Pancreas (tissue), 10 donors: ENCODE data around the gene FHIT. TPM values are rescaled to one million over a fixed set of nuclear protein-coding genes. Genes with fewer than 3 reads are reported as not detected.

ENCODE experiments used
- ATAC-seq, 4 donors: fragments of 200-7000 bp; cut with Tn5 transposase; one replicate each; pipeline versions ENCODE4 v1.8.0 to v1.9.1; 2020; ENCODE audit warnings: mild to moderate bottlenecking in 4 of 4, moderate library complexity in 4 of 4
- DNase-seq, 6 donors: peaks; one replicate each; pipeline ENCODE4 v3.0.0-alpha.2; 2020
- FAIRE-seq: peaks from 2 replicates; lab custom pipeline; 2012; peaks lifted over from hg19 to GRCh38; lab: Jason Lieb, UNC
- H3K27ac ChIP-seq, 4 donors: fragments of 200-600 bp; sonication (generic); 1 replicate in 3 of 4; 2 replicates in 1 of 4; pipeline versions ENCODE4 v1.5.0 to v1.8.0; 2020
- H3K27me3 ChIP-seq, 4 donors: fragments of 200-600 bp; one replicate each; pipeline ENCODE4 v1.8.0; 2021
- H3K36me3 ChIP-seq, 3 donors: fragments of 200-600 bp; sonication (generic) in 1 of 3; one replicate each; pipeline versions ENCODE4 v1.5.0 to v1.8.0; 2020 to 2021
- H3K4me1 ChIP-seq, 3 donors: fragments of 200-600 bp; one replicate each; pipeline ENCODE4 v1.8.0; 2021
- H3K4me3 ChIP-seq, 4 donors: fragments of 200-600 bp; sonication (generic) in 2 of 4; one replicate each; pipeline versions ENCODE4 v1.5.0 to v1.8.0; 2020 to 2021
- H3K9me3 ChIP-seq, 4 donors: fragments of 200-600 bp; one replicate each; pipeline ENCODE4 v1.8.0; 2021
- CTCF ChIP-seq, 4 donors: fragments of 200-600 bp; sonication (generic) in 3 of 4; IDR thresholded peaks; one replicate each; pipeline versions ENCODE4 v1.5.0 to v1.8.0; 2021; ENCODE audit warnings: antibody characterized with exemption in 4 of 4
- WGBS, 2 donors: extraction: QIAGEN DNeasy Blood & Tissue Kit; methylation state at CpG; one replicate each; pipeline ENCODE4 v1.1.7; 2013; 5-methylcytosine and 5-hydroxymethylcytosine counted together
- intact Hi-C, 3 donors: fragments of 100-400 bp; cut with DNase I; formaldehyde crosslinking; loops; one replicate each; pipeline versions ENCODE4 v1.11.1 to v1.14.2; 2022
- polyA plus RNA-seq, 2 donors: library from polyadenylated mRNA; stranded (reverse); fragments of 200-250 nt; gene quantifications; one replicate each; pipeline ENCODE4 v1.2.3, GENCODE V29; 2013
- total RNA-seq, 6 donors: library from RNA; stranded (reverse); fragmentation: NEBNext Ultra II Directional in 4 of 6; extraction: Animal tissue kit (Norgen Biotek cat#: 25700) in 4 of 6; gene quantifications; one replicate each; pipeline versions ENCODE4 v1.2.1 to v1.2.4, GENCODE V29; 2021 to 2023
- donor health status: healthy with polysubstance abuse.
- donor health status: DM: no; HTN: no; CAD: no; lungs with moderate emphysema.
- donor health status: DM: no; HTN: no; CAD: no.
- donor health status: control.
- donor health status: control.
- donor health status: Bipolar disorder and iron deficiency.
- donor health status: DM: yes; HTN: yes; CAD: no.
- donor health status: DM: no; HTN: no; CAD: no.
- donor health status: DM: no; HTN: no; CAD: no.
- donor health status: DM: yes; HTN: yes; CAD: no.

Gene FHIT
- total and polyA plus RNA-seq, 8 donors, result 4.8 to 15.7 (median 8.0) TPM

GRCh38 chr3:60514866-60515265 is 736.4 kb downstream of the FHIT start:
- no peaks in the 10 kb centered on the region for H3K4me1 ChIP-seq
- WGBS, 2 donors, result 86 to 88% methylated on average over 8 of the region's 8 CpGs
- ATAC-seq (no peak), DNase-seq (no peak), FAIRE-seq (no peak)
- no peak overlapping the region for H3K27ac ChIP-seq
- H3K4me3 ChIP-seq, result no peak overlapping the region
- no peaks in the 10 kb centered on the region for H3K36me3 ChIP-seq
- H3K9me3 ChIP-seq, result no peaks in the 10 kb centered on the region
- intact Hi-C loops, result no loop called here
- no peaks in the 10 kb centered on the region for H3K27me3 ChIP-seq
- TF ChIP-seq CTCF (IDR thresholded peaks at IDR 0.05), result no peak

- H3K36me3 ChIP-seq, result no peaks in the 10 kb centered on the region
- no peak overlapping the region for H3K4me3 ChIP-seq
- ATAC-seq (no peak), FAIRE-seq (no peak), DNase-seq (no peak)
- intact Hi-C loops, result no loop called here
- no peak for TF ChIP-seq CTCF (IDR thresholded peaks at IDR 0.05)
- H3K27ac ChIP-seq, result no peak overlapping the region
- H3K4me1 ChIP-seq, result no peaks in the 10 kb centered on the region
- no peaks in the 10 kb centered on the region for H3K27me3 ChIP-seq
- H3K9me3 ChIP-seq, result no peaks in the 10 kb centered on the region
- WGBS, 2 donors, result 90 to 91% methylated on average over 9 of the region's 9 CpGs
Observed at GRCh38 chr3:60514085-60514649, 737.1 kb downstream of the FHIT start.

GRCh38 chr3:60513241-60513640 is 738.0 kb downstream of the FHIT start:
- FAIRE-seq, result no peak
- intact Hi-C loops, result no loop called here
- no peak for ATAC-seq
- DNase-seq, result no peak
- no peak for TF ChIP-seq CTCF (IDR thresholded peaks at IDR 0.05)
- Histone ChIP-seq H3K4me3 (no peak overlapping the region), H3K4me1 (no peaks in the 10 kb centered on the region), H3K27ac (no peak overlapping the region), H3K27me3 (no peaks in the 10 kb centered on the region), H3K9me3 (no peaks in the 10 kb centered on the region), H3K36me3 (no peaks in the 10 kb centered on the region)

DNA sequence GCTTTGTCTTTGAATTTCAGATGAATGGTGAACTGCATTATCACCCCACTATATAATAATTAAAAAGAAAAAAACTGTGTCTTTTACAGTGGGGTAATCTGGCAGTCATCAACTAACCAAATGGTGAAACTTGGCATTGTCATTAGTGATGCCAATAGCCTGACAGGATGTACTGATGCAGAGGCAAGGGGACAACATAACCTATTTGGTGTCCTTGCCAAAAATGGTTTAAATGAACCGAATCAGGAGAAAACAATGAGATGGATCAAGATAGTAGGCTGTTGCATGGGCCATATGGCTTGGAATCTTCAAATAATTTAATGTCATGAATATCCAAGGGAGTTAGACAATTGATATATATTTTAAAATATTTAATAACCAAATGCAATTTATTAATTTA is 738.7 kb downstream of the FHIT start:
- intact Hi-C loops, result no loop called here

More for the DNA sequence above, 738.7 kb downstream of the FHIT start:
- H3K4me3 ChIP-seq, result no peak overlapping the region
- ATAC-seq (no peak), DNase-seq (no peak), FAIRE-seq (no peak)
- no peak overlapping the region for H3K27ac ChIP-seq
- TF ChIP-seq CTCF (IDR thresholded peaks at IDR 0.05), result no peak
- no peaks in the 10 kb centered on the region for H3K36me3 ChIP-seq
- WGBS, 2 donors, result 73 to 85% methylated on average over 1 of the region's 1 CpG
- H3K4me1 ChIP-seq, result no peaks in the 10 kb centered on the region
- H3K27me3 ChIP-seq, result no peaks in the 10 kb centered on the region
- no peaks in the 10 kb centered on the region for H3K9me3 ChIP-seq
